Measurements from ENCODE around the gene B4GALT1. TPM values are rescaled to one million over a fixed set of nuclear protein-coding genes. Genes with fewer than 3 reads are reported as not detected.
A peak's percentile ranks its signal among the peaks of the same experiment; 100 is the strongest.

Gene B4GALT1
- total and polyA plus RNA-seq, 9 donors = 35.8 to 226 (median 88.3) TPM

- 83 to 92% (median 92%) methylated on average over 1 of the region's 1 CpG for WGBS, 3 donors
- intact Hi-C loops (cut with DNase I) = no loop called here
- Histone ChIP-seq H3K4me1 (ENCODE audit: insufficient read depth) (no peaks in the 10 kb centered on the region), H3K9me3 (no peaks in the 10 kb centered on the region), H3K36me3 (no peaks in the 10 kb centered on the region), H3K27me3 (no peaks in the 10 kb centered on the region), H3K4me3 (no peak overlapping the region), H3K27ac (no peak overlapping the region)
- DNase-seq = no peak
- TF ChIP-seq EP300 (IDR thresholded peaks at IDR 0.05) = no peak
- TF ChIP-seq, protein P1, sequence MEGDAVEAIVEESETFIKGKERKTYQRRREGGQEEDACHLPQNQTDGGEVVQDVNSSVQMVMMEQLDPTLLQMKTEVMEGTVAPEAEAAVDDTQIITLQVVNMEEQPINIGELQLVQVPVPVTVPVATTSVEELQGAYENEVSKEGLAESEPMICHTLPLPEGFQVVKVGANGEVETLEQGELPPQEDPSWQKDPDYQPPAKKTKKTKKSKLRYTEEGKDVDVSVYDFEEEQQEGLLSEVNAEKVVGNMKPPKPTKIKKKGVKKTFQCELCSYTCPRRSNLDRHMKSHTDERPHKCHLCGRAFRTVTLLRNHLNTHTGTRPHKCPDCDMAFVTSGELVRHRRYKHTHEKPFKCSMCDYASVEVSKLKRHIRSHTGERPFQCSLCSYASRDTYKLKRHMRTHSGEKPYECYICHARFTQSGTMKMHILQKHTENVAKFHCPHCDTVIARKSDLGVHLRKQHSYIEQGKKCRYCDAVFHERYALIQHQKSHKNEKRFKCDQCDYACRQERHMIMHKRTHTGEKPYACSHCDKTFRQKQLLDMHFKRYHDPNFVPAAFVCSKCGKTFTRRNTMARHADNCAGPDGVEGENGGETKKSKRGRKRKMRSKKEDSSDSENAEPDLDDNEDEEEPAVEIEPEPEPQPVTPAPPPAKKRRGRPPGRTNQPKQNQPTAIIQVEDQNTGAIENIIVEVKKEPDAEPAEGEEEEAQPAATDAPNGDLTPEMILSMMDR (IDR thresholded peaks at IDR 0.05) = no peak
- no peak for TF ChIP-seq POLR2A (IDR thresholded peaks at IDR 0.05)
These were observed 42.3 kb upstream of the B4GALT1 start for GRCh38 chr9:33209394-33209793.

GRCh38 chr9:33202552-33203201 is 35.5 kb upstream of the B4GALT1 start:
- no peaks in the 10 kb centered on the region for H3K36me3 ChIP-seq
- 44 to 56% (median 46%) methylated on average over 11 of the region's 11 CpGs for WGBS, 3 donors
- intact Hi-C loops (cut with DNase I) = no loop called here
- no peak overlapping the region for H3K4me3 ChIP-seq
- TF ChIP-seq EP300 (IDR thresholded peaks at IDR 0.05) = no peak
- TF ChIP-seq POLR2A (IDR thresholded peaks at IDR 0.05) = no peak
- TF ChIP-seq, protein P1 (IDR thresholded peaks at IDR 0.05) = no peak
- DNase-seq = peak in 2 of 5 donors; percentile 38 to 55
- no peaks in the 10 kb centered on the region for H3K4me1 ChIP-seq (ENCODE audit: insufficient read depth)
- H3K27me3 ChIP-seq = no peaks in the 10 kb centered on the region
- H3K27ac ChIP-seq = no peak overlapping the region
- no peaks in the 10 kb centered on the region for H3K9me3 ChIP-seq

DNA sequence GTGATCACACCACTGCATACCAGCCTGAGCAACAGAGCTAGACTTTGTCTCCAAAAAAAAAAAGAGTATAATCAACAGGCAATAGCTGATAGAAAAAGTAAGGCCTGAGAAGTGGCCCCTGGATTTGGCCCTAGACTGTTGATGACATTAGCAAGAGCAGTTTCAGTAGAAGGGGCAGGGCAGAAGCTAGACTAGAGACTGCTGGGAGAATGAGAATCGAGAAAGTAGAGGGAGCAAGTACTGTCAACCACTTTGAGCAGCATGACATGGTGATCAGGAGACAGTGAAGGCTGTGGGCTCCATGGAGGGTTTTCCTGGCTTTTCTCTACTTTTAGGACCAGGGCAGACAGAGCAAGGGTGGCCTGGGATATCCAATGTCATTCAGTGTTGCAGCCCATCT is 34.9 kb upstream of the B4GALT1 start:
- 71 to 96% (median 91%) methylated on average over 1 of the region's 1 CpG for WGBS, 3 donors
- TF ChIP-seq, protein P1 (IDR thresholded peaks at IDR 0.05) = no peak
- TF ChIP-seq POLR2A (IDR thresholded peaks at IDR 0.05) = no peak
- TF ChIP-seq EP300 (IDR thresholded peaks at IDR 0.05) = no peak
- Histone ChIP-seq H3K36me3 (no peaks in the 10 kb centered on the region), H3K4me1 (ENCODE audit: insufficient read depth) (no peaks in the 10 kb centered on the region), H3K9me3 (no peaks in the 10 kb centered on the region), H3K4me3 (no peak overlapping the region), H3K27me3 (no peaks in the 10 kb centered on the region), H3K27ac (no peak overlapping the region)
- DNase-seq = no peak
- intact Hi-C loops (cut with DNase I) = no loop called here

GRCh38 chr9:33198165-33198564 is 31.0 kb upstream of the B4GALT1 start:
- no peaks in the 10 kb centered on the region for H3K4me1 ChIP-seq (ENCODE audit: insufficient read depth)
- no peaks in the 10 kb centered on the region for H3K9me3 ChIP-seq
- peak in 3 of 5 donors; percentile 38 to 67 (median 66) for DNase-seq
- WGBS, 3 donors = 41 to 67% (median 51%) methylated on average over 6 of the region's 6 CpGs
- H3K27me3 ChIP-seq = no peaks in the 10 kb centered on the region
- TF ChIP-seq EP300 (IDR thresholded peaks at IDR 0.05) (no peak), POLR2A (IDR thresholded peaks at IDR 0.05) (no peak)
- TF ChIP-seq, protein P1 (IDR thresholded peaks at IDR 0.05) = no peak
- H3K36me3 ChIP-seq = no peaks in the 10 kb centered on the region
- H3K27ac ChIP-seq = no peak overlapping the region
- H3K4me3 ChIP-seq = no peak overlapping the region
- intact Hi-C loops (cut with DNase I) = no loop called here

Data from ovary (tissue), 9 donors.